WI38 (cell line): Measurements from ENCODE around the gene ATP5F1E.

Experiments
- H3K4me3 ChIP-seq: 2 replicates; pipeline ENCODE4 v1.5.1; 2011; ENCODE audit warnings: low read depth, mild to moderate bottlenecking, control low read depth, low read length
- TF ChIP-seq, protein P1 (sequence below): IDR thresholded peaks from 2 replicates; pipeline ENCODE4 v1.5.1; 2012; ENCODE audit warnings: low read depth, mild to moderate bottlenecking, control low read depth, low read length

The ATP5F1E gene

DNA sequence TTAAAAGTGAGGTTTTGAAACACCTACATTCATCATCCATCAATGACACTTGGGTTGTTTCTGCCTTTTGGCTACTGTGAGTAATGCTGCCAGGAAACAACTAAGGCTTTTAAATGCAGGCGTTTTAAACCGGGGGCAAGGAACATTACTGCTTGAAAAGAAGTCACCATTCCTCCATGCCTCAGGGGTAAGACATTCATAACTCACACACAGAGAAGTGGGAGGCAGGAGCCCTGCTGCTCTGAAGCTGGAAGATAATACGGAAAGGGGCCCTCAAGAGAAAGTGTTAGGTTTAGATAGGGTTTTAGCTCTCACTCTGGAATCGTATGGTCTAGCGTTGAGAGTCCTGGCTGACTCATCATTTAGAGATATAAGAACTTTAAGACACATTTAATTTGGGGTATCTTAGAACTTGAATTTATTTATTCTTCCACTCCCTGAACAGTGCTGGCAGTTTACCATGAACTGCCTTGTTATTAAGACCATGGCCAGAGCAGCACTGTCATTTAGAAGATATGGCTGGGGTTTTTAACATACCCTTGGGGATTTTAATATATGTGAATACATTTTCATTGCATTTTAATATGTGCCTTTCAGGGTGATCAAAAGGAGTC is 11.1 kb downstream of the ATP5F1E start:
- H3K4me3 ChIP-seq, result no peak overlapping the region

DNA sequence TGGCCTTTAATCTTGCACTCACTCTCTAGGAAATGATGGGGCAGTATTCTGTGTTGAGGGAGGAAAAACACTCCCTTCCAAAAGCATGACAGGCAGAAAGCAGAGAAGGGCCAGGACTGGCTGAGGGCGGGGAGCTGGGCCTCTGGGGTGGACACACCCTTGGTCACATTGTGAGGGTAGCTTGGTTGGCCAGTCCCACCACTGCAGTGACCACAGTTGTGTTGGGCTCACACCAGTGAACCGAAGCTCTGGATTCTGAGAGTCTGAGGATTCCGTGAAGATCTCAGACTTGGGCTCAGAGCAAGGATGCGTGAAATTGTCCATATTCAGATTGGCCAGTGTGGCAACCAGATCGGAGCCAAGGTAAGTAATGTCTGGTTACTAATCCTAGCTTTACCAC is 12.9 kb downstream of the ATP5F1E start, which contains the start of gene TUBB1:
TSS of gene TUBB1 (plus strand) at position 213 of the 400 bp plus-strand sequence. CDS start at position 307, 94 bp downstream.
- no peak within 1 kb of the TSS for H3K4me3 ChIP-seq
- TF ChIP-seq, protein P1, sequence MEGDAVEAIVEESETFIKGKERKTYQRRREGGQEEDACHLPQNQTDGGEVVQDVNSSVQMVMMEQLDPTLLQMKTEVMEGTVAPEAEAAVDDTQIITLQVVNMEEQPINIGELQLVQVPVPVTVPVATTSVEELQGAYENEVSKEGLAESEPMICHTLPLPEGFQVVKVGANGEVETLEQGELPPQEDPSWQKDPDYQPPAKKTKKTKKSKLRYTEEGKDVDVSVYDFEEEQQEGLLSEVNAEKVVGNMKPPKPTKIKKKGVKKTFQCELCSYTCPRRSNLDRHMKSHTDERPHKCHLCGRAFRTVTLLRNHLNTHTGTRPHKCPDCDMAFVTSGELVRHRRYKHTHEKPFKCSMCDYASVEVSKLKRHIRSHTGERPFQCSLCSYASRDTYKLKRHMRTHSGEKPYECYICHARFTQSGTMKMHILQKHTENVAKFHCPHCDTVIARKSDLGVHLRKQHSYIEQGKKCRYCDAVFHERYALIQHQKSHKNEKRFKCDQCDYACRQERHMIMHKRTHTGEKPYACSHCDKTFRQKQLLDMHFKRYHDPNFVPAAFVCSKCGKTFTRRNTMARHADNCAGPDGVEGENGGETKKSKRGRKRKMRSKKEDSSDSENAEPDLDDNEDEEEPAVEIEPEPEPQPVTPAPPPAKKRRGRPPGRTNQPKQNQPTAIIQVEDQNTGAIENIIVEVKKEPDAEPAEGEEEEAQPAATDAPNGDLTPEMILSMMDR, result no peak

More for the DNA sequence above, 11.1 kb downstream of the ATP5F1E start:
- TF ChIP-seq, protein P1, result no peak

DNA sequence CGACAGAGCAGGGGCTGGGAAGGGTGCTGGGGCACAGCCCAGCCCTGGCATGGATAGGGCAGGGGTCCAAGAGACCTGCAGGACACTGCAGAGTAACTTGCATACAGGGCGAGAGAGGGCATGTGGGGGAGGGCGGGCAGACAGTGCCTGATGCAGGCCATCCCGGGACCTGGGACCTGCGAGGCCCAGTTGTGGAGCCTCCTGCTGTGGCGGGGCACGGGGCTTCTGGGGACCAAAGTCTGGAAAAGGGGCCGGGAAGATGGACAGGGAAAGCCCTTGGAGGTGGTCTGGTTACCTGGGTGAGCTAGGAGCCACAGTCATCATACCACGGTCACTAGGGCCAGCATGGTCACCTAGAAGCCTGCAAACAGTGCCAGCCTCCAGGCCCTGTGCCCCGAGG is 13.3 kb downstream of the ATP5F1E start:
- TF ChIP-seq, protein P1, result no peak
- H3K4me3 ChIP-seq, result no peak overlapping the region

DNA sequence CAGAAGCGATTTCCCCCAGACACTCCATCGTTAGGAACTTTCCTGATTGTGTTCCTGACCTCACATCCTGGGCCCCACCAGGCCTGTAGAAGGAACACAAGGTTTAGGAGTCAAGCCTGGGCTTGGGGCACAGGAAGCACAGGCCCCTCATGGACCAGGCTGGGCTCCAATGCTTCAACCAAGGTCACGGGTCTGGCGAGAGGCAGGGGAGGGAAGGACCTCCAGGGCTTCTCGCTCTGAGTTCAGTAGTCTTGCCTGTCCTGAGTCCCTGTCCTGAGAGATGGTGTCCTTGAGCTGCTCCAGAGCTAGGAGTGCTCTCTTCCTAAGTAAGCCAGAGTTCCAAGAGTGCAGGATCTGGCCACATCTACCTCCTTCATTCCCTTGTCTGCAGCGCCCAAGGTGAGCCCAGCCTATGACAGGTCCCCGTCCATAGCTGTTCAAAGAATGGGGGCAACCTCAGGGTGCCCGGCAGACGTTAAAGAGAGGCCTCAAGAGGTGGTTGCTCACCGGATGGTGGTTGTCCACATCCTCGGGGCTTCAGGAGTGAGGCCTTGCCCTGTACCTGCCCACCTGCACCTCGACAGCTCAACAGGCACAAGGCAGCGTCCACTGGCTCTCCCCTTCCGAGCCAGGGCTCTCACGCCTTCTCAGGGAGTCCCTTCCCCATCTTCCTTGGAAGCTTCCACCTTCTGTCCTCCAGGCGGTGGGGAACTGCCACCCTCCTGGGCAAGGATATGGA is 14.5 kb downstream of the ATP5F1E start:
- H3K4me3 ChIP-seq, result no peak overlapping the region
- TF ChIP-seq, protein P1, result no peak

DNA sequence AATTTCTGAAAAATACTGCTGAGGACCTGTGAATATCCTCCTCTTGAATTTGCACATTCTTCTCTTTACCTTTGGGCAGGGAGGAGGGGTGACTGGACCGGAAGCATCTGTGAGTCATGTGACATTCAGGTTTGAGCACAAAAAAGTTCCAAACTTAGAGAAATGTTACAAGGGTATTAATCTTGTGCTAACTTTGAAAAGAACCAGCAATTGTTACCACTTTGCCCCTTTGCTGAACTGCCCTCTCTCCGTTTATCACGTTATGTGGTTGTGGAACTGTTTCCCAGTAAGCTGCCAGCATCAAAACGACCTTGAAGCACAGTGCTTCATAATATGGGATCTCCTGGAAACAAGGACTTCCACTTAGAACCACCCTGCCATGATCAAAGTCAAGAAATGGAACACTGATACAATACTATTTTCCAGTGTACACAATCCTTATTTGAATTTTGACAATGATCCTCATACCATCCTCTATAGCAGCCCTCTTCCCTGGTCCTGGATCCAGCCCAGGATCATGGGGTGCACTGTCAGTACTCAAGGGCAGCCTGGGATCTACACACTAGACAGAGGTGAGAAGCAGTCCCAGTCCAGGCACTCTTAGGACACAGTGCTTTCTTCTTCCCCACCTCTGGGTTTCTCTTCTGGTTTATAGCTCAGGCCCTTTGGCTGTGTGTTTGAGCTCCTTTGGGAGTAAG is 15.2 kb downstream of the ATP5F1E start:
- TF ChIP-seq, protein P1, result no peak
- no peak overlapping the region for H3K4me3 ChIP-seq

DNA sequence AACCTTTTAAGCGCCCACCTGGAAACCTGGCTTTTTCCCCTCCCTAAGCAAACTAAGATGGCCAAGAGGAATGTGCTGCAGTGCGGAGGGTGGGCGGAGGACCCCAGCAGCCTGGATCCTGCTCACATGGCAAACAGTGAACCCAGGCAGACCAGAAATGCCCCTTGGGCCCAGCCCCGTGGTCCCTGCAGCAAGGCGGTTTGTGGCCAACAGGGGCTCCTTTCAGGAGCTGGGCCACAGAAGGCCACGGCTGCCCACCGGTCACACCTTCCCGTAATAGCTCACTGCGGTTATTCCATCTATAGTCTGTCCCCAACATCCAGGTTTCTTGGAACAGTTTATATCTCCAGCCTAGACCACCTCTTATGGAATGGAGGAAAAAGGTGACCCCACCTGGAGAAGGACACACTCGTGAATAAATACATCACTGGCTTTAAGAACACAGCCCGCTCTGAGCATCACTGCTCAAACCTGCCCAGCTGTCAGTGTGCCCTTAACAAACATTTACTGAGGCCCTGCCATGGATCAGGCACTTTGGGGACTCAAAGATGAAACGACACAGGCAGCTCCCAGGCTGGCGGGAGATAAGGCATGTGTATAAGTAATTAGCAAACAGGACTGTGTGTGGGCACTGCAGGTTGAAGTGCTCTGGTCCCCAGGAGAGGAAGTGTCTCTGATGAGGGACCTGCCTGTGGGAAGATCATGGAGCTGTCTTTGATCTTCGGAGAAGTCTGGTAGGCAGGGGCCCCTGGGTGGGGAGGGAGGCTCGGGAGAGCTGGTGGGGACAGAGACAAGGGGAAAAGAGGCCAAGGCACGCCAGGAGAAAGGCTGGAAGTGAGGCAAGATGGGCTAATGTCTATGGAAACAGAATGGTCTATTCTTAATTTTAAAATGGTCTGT is 16.1 kb downstream of the ATP5F1E start:
- no peak overlapping the region for H3K4me3 ChIP-seq
- TF ChIP-seq, protein P1, result no peak
